Measurements from ENCODE around the gene MSL1. TPM values are rescaled to one million over a fixed set of nuclear protein-coding genes. Genes with fewer than 3 reads are reported as not detected.

Gene MSL1
- total and polyA plus RNA-seq, 7 experiments from 2014 or later = 8.0 to 145 (median 108) TPM

DNA sequence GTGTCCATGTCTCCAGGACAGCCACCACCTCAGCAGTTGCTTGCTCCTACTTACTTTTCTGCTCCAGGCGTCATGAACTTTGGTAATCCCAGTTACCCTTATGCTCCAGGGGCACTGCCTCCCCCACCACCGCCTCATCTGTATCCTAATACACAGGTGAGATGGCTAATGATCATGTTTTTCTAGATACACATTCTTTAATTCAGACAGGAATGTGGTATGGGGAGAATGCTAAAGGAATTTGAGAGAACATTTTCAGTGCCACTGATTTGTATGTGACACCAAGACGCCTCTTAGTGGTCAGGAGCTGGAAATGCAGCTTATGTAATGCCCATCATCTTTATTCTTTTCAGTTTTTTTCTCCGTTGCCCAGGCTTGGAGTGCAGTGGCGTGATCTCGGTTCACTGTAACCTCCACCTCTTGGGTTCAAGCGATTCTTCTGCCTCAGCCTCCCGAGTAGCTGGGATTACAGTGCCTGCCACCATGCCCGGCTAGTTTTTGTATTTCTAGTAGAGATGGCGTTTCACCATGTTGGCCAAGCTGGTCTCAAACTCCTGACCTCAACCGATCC lies 46.6 kb downstream of the MSL1 start:
- H3K27ac ChIP-seq (ENCODE audit: low read depth, low read length) = peak overlapping the region; percentile 42
- ATAC-seq (peak; percentile 90), DNase-seq (peak in 7 of 9 donors; percentile 40 to 70 (median 62))
- POLR2A ChIA-PET = interaction anchor here (0.6 to 3.2 kb wide), 8 partner anchors 29 to 102 kb away, joined by 3 to 38 read pairs (median 4); partner anchors contain the start of genes CASC3 and NR1D1
- intact Hi-C loops (cut with micrococcal nuclease) = loop anchor here (1.0 to 10.0 kb wide), 9 partner anchors 22 to 294 kb away; partner anchors contain the start of genes THRA (in 2 of the 2) and CASC3 (in 1 of the 2)
- no peak overlapping the region for H3K4me3 ChIP-seq (ENCODE audit: low read length)
- no peaks in the 10 kb centered on the region for H3K27me3 ChIP-seq (ENCODE audit: control insufficient read depth in 2 of 2, insufficient read depth in 2 of 2, low read length in 2 of 2)
- peak overlapping the region; percentile 44 to 93 (median 81) for H3K27ac Mint-ChIP-seq
- no peaks in the 10 kb centered on the region for H3K9me3 ChIP-seq (ENCODE audit: control insufficient read depth in 2 of 3, low read length in 3 of 3)
- peaks cover 9 to 20% (median 15%) of the 10 kb centered on the region in 7 donors for H3K4me1 Mint-ChIP-seq
- no peak overlapping the region for H3K4me3 Mint-ChIP-seq
- peaks cover 7 to 55% (median 29%) of the 10 kb centered on the region in 5 donors for H3K36me3 Mint-ChIP-seq
- no peaks in the 10 kb centered on the region for H3K27me3 Mint-ChIP-seq
- no peaks in the 10 kb centered on the region for H3K4me1 ChIP-seq (ENCODE audit: control insufficient read depth in 2 of 2, insufficient read depth in 2 of 2, low read length in 2 of 2)
- no peaks in the 10 kb centered on the region for H3K9me3 Mint-ChIP-seq
- CTCF ChIA-PET = interaction anchor here (0.5 to 3.6 kb wide), 32 partner anchors 13 to 157 kb away, joined by 3 to 134 read pairs (median 5); partner anchors contain the start of genes CASC3, CSF3, MSL1 and NR1D1
- H3K36me3 ChIP-seq (ENCODE audit: control insufficient read depth in 2 of 3, insufficient read depth in 3 of 3, low read length in 3 of 3) = peaks cover 25 to 77% (median 30%) of the 10 kb centered on the region in 3 experiments

DNA sequence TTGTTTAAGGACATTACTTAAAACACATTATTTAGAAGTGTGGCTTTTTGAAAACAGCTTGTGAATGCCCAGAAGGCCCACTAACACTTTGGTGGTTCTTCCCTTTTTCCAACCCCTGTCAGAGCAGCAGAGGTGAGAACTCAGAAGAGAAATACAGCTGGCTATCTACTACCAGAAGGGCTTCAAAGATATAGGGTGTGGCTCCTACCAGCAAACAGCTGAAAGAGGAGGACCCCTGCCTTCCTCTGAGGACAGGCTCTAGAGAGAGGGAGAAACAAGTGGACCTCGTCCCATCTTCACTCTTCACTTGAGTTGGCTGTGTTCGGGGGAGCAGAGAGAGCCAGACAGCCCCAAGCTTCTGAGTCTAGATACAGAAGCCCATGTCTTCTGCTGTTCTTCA lies 48.6 kb downstream of the MSL1 start:
- CTCF ChIA-PET = interaction anchor here (0.7 to 2.1 kb wide), 7 partner anchors 13 to 144 kb away, joined by 3 to 12 read pairs (median 4); no protein-coding TSS in a partner anchor
- H3K4me1 Mint-ChIP-seq = peaks cover 9 to 18% (median 13%) of the 10 kb centered on the region in 7 donors
- ATAC-seq (no peak), DNase-seq (no peak)
- no peak overlapping the region for H3K27ac Mint-ChIP-seq
- POLR2A ChIA-PET = interaction anchor here (1.2 to 1.6 kb wide), 3 partner anchors 46 to 71 kb away, joined by 4 to 6 read pairs (median 4); partner anchors contain the start of gene NR1D1
- Histone ChIP-seq H3K9me3 (ENCODE audit: control insufficient read depth in 2 of 3, low read length in 3 of 3) (no peaks in the 10 kb centered on the region), H3K4me3 (ENCODE audit: low read length) (no peak overlapping the region), H3K36me3 (ENCODE audit: control insufficient read depth in 2 of 3, insufficient read depth in 3 of 3, low read length in 3 of 3) (peaks cover 23 to 68% (median 30%) of the 10 kb centered on the region in 3 experiments), H3K27me3 (ENCODE audit: control insufficient read depth in 2 of 2, insufficient read depth in 2 of 2, low read length in 2 of 2) (no peaks in the 10 kb centered on the region), H3K4me1 (ENCODE audit: control insufficient read depth in 2 of 2, insufficient read depth in 2 of 2, low read length in 2 of 2) (no peaks in the 10 kb centered on the region), H3K27ac (ENCODE audit: low read depth, low read length) (no peak overlapping the region)
- no peak overlapping the region for H3K4me3 Mint-ChIP-seq
- intact Hi-C loops (cut with micrococcal nuclease) = no loop called here
- H3K9me3 Mint-ChIP-seq = no peaks in the 10 kb centered on the region
- peaks cover 11 to 48% (median 28%) of the 10 kb centered on the region in 5 donors for H3K36me3 Mint-ChIP-seq
- H3K27me3 Mint-ChIP-seq = no peaks in the 10 kb centered on the region

DNA sequence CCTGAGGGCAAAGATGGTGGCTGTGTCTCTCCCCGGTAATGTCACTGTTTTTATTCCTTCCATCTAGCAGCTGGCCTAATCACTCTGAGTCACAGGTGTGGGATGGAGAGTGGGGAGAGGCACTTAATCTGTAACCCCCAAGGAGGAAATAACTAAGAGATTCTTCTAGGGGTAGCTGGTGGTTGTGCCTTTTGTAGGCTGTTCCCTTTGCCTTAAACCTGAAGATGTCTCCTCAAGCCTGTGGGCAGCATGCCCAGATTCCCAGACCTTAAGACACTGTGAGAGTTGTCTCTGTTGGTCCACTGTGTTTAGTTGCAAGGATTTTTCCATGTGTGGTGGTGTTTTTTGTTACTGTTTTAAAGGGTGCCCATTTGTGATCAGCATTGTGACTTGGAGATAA lies 50.0 kb downstream of the MSL1 start:
- Mint-ChIP-seq H3K4me3 (no peak overlapping the region), H3K4me1 (peaks cover 7 to 11% (median 9%) of the 10 kb centered on the region in 7 donors), H3K27me3 (no peaks in the 10 kb centered on the region), H3K36me3 (peaks cover 11 to 39% (median 28%) of the 10 kb centered on the region in 5 donors), H3K9me3 (no peaks in the 10 kb centered on the region), H3K27ac (peak overlapping the region in 3 of 9 donors; percentile 25 to 37 (median 25))
- no peaks in the 10 kb centered on the region for H3K9me3 ChIP-seq (ENCODE audit: control insufficient read depth in 2 of 3, low read length in 3 of 3)
- CTCF ChIA-PET = interaction anchor here (2.1 to 3.2 kb wide), 2 partner anchors 59 kb away, joined by 12 to 14 read pairs; no protein-coding TSS in a partner anchor
- peaks cover 23 to 56% (median 30%) of the 10 kb centered on the region in 3 experiments for H3K36me3 ChIP-seq (ENCODE audit: control insufficient read depth in 2 of 3, insufficient read depth in 3 of 3, low read length in 3 of 3)
- H3K27me3 ChIP-seq (ENCODE audit: control insufficient read depth in 2 of 2, insufficient read depth in 2 of 2, low read length in 2 of 2) = no peaks in the 10 kb centered on the region
- ATAC-seq = no peak
- H3K4me3 ChIP-seq (ENCODE audit: low read length) = no peak overlapping the region
- intact Hi-C loops (cut with micrococcal nuclease) = no loop called here
- POLR2A ChIA-PET = no interaction called here
- peaks cover 0 to under 1% of the 10 kb centered on the region in 2 donors for H3K4me1 ChIP-seq (ENCODE audit: control insufficient read depth in 2 of 2, insufficient read depth in 2 of 2, low read length in 2 of 2)
- DNase-seq = no peak
- H3K27ac ChIP-seq (ENCODE audit: low read depth, low read length) = no peak overlapping the region

DNA sequence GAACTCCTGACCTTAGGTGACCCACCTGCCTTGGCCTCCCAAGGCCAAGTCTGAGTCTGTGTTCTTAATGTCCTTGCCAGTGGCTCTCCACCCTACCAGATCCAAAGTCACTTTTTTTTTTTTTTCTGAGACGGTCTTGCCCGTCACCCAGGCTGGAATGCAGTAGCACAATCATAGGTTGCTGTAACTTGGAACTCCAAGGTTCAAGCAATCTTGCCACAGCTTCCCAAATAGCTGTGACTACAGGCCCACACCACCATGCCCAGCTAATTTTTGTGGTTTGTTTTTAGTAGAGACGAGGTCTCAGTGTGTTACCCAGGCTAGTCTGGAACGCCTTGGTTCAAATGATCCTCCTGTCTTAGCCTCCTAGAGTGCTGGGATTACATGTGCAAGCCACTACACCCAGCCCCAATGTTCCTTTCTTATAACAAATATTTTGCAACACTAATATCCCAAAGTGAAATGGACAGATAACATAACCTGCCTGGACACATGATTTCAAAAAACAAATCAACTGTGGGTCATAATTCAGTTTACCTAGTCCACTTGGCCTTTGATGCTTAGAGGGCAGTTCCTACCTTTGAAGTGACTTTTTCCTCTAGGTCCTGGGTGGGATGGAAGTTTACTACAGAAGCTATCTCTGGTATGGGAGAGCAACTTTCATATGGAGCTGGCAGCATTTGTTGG lies 51.5 kb downstream of the MSL1 start:
- Mint-ChIP-seq H3K36me3 (peaks cover 9 to 34% (median 25%) of the 10 kb centered on the region in 5 donors), H3K4me3 (no peak overlapping the region), H3K9me3 (no peaks in the 10 kb centered on the region), H3K27ac (peak overlapping the region in 4 of 9 donors; percentile 2 to 83 (median 12)), H3K27me3 (no peaks in the 10 kb centered on the region), H3K4me1 (peaks cover 9 to 15% (median 13%) of the 10 kb centered on the region in 7 donors)
- ChIA-PET CTCF (interaction anchor here (0.5 to 3.2 kb wide), 5 partner anchors 25 to 1527 kb away, joined by 3 to 14 read pairs (median 3); no protein-coding TSS in a partner anchor), POLR2A (interaction anchor here (0.6 to 1.3 kb wide), 2 partner anchors 60 to 507 kb away, joined by 3 read pairs; no protein-coding TSS in a partner anchor)
- no peak for ATAC-seq
- Histone ChIP-seq H3K27me3 (ENCODE audit: control insufficient read depth in 2 of 2, insufficient read depth in 2 of 2, low read length in 2 of 2) (no peaks in the 10 kb centered on the region), H3K36me3 (ENCODE audit: control insufficient read depth in 2 of 3, insufficient read depth in 3 of 3, low read length in 3 of 3) (peaks cover 9 to 41% (median 30%) of the 10 kb centered on the region in 3 experiments), H3K9me3 (ENCODE audit: control insufficient read depth in 2 of 3, low read length in 3 of 3) (no peaks in the 10 kb centered on the region), H3K27ac (ENCODE audit: low read depth, low read length) (no peak overlapping the region), H3K4me3 (ENCODE audit: low read length) (no peak overlapping the region), H3K4me1 (ENCODE audit: control insufficient read depth in 2 of 2, insufficient read depth in 2 of 2, low read length in 2 of 2) (peaks cover 5% of the 10 kb centered on the region in 2 donors)
- DNase-seq = no peak
- intact Hi-C loops (cut with micrococcal nuclease) = no loop called here

DNA sequence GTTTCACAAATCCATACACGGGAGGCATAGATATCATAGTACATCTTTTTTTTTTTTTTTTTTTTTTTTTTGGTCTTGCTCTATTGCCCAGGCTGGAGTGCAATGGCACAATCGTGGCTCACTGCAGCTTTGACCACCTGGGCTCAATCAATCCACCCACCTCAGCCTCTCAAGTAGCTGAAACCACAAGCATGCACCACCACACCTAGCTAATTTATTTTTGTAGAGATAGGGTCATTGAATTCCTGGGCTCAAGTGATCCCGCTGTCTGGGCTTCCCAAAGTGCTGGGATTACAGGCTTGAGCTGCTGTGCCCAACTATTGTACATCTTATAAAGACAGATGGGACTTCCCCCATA lies 52.0 kb downstream of the MSL1 start:
- Histone ChIP-seq H3K9me3 (ENCODE audit: control insufficient read depth in 2 of 3, low read length in 3 of 3) (no peaks in the 10 kb centered on the region), H3K4me3 (ENCODE audit: low read length) (no peak overlapping the region), H3K27me3 (ENCODE audit: control insufficient read depth in 2 of 2, insufficient read depth in 2 of 2, low read length in 2 of 2) (no peaks in the 10 kb centered on the region), H3K36me3 (ENCODE audit: control insufficient read depth in 2 of 3, insufficient read depth in 3 of 3, low read length in 3 of 3) (peaks cover 8 to 36% (median 29%) of the 10 kb centered on the region in 3 experiments), H3K4me1 (ENCODE audit: control insufficient read depth in 2 of 2, insufficient read depth in 2 of 2, low read length in 2 of 2) (peaks cover 5% of the 10 kb centered on the region in 2 donors), H3K27ac (ENCODE audit: low read depth, low read length) (no peak overlapping the region)
- ATAC-seq (no peak), DNase-seq (no peak)
- Mint-ChIP-seq H3K4me1 (peaks cover 6 to 13% (median 9%) of the 10 kb centered on the region in 7 donors), H3K27me3 (no peaks in the 10 kb centered on the region), H3K4me3 (no peak overlapping the region), H3K9me3 (no peaks in the 10 kb centered on the region), H3K36me3 (peaks cover 8 to 30% (median 21%) of the 10 kb centered on the region in 5 donors), H3K27ac (peak overlapping the region in 3 of 9 donors; percentile 10 to 31 (median 14))
- ChIA-PET POLR2A (interaction anchor here (0.6 to 1.3 kb wide), 2 partner anchors 61 to 508 kb away, joined by 3 read pairs; no protein-coding TSS in a partner anchor), CTCF (interaction anchor here (0.6 to 3.2 kb wide), 3 partner anchors 61 to 1527 kb away, joined by 3 to 14 read pairs (median 5); no protein-coding TSS in a partner anchor)
- intact Hi-C loops (cut with micrococcal nuclease) = no loop called here

DNA sequence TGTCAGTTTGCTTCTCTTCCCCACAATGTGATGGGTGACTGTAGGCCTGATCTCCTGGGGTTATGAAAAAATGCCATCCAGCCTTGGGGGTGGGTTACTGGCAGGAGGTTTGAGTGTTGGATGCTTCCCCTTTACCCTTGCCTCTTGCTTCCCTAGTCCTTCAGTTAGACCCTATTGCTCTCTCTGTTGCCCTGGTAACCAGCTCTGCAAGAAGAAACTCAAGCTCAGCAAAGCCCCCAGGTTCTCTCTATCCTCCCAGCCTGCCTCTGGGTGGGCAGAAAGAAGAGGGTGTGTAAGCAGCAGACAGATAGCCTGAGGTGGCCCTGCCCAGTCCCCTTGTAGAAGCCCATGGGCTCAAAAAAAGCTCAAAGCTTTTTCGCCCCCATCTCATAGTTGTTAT lies 52.7 kb downstream of the MSL1 start:
- Histone ChIP-seq H3K4me1 (ENCODE audit: control insufficient read depth in 2 of 2, insufficient read depth in 2 of 2, low read length in 2 of 2) (peaks cover 5% of the 10 kb centered on the region in 2 donors), H3K4me3 (ENCODE audit: low read length) (no peak overlapping the region), H3K27ac (ENCODE audit: low read depth, low read length) (no peak overlapping the region), H3K27me3 (ENCODE audit: control insufficient read depth in 2 of 2, insufficient read depth in 2 of 2, low read length in 2 of 2) (no peaks in the 10 kb centered on the region), H3K36me3 (ENCODE audit: control insufficient read depth in 2 of 3, insufficient read depth in 3 of 3, low read length in 3 of 3) (peaks cover 8 to 28% (median 22%) of the 10 kb centered on the region in 3 experiments), H3K9me3 (ENCODE audit: control insufficient read depth in 2 of 3, low read length in 3 of 3) (no peaks in the 10 kb centered on the region)
- Mint-ChIP-seq H3K4me3 (no peak overlapping the region), H3K4me1 (peaks cover 6 to 12% (median 9%) of the 10 kb centered on the region in 7 donors), H3K27ac (peak overlapping the region in 2 of 9 donors; percentile 54 to 65), H3K27me3 (no peaks in the 10 kb centered on the region), H3K36me3 (peaks cover 8 to 24% (median 19%) of the 10 kb centered on the region in 5 donors), H3K9me3 (no peaks in the 10 kb centered on the region)
- intact Hi-C loops (cut with micrococcal nuclease) = no loop called here
- ChIA-PET POLR2A (interaction anchor here (0.7 to 2.1 kb wide), 2 partner anchors 35 to 44 kb away, joined by 3 to 6 read pairs; partner anchors contain the start of genes CASC3 and WIPF2), CTCF (interaction anchor here (0.6 to 3.2 kb wide), 5 partner anchors 10 to 161 kb away, joined by 3 to 14 read pairs (median 3); no protein-coding TSS in a partner anchor)
- DNase-seq (no peak), ATAC-seq (no peak)

Measured in naive thymus-derived CD4-positive, alpha-beta T cell (primary cell).